ENCODE data around the gene SNX25.

The SNX25 gene

DNA sequence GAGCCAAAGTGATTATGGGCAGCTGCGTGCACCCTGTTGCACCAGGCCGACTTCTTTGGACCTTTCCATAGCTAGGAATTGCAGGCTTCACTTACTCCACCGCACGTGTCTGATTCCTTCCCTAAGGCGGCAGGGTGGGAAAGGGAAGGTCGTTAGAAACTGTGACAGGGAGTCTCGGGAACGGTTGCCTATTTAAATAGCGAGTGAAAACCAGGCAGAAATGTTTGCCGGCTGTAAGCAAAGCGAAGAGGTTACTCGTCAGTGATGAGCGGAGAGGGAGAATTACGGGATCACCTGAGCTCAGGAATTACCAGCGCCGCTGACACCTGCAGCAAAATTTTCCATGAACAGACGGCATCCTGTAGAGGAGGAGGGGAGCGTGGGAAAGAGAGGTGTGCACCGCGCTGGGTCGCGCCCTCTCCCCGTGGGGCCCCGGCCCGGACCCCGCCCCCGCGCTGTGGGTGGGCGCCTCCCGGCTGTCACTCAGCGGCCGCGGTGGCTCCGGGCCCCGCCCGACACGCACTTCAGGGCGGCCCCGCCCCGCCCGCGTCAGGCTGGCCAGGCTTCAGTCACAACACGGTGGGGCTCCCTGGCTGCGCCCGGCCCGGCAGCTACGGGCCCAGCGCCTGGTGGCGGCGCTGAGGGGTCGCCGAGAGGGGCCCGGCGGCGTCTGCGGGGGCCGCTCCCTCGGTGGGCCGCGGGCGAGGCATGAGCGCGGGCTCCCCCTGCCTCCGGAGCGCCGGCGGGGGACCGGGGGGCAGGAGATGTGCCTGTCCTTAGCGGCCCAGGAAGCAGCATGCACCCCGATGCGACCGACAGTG is at the start of gene SNX25:
Gene SNX25, plus strand, starts transcription at position 568 of the 821 bp plus-strand sequence. Its CDS starts 229 bp downstream, at position 797.
- Mint-ChIP-seq H3K9me3 (no peaks in the 10 kb centered on the region), H3K36me3 (peaks cover 7% of the 10 kb centered on the region), H3K4me3 (peak within 1 kb of the TSS; percentile 92), H3K4me1 (peaks cover 50% of the 10 kb centered on the region), H3K27me3 (peaks cover 19% of the 10 kb centered on the region), H3K27ac (peak within 1 kb of the TSS; percentile 88)
- CTCF ChIA-PET = interaction anchor here (1.3 kb wide), 1 partner anchor 25 kb away, joined by 3 read pairs; no protein-coding TSS in a partner anchor
- peak; percentile 90 for DNase-seq

- CTCF ChIA-PET = no interaction called here
- H3K4me1 Mint-ChIP-seq = peaks cover 17% of the 10 kb centered on the region
- peaks cover 11% of the 10 kb centered on the region for H3K27me3 Mint-ChIP-seq
- DNase-seq = peak; percentile 27
- H3K4me3 Mint-ChIP-seq = peak overlapping the region; percentile 22
- no peaks in the 10 kb centered on the region for H3K9me3 Mint-ChIP-seq
- H3K36me3 Mint-ChIP-seq = peaks cover 56% of the 10 kb centered on the region
- H3K27ac Mint-ChIP-seq = peak overlapping the region; percentile 43
These were observed 43.8 kb upstream of the SNX25 start for GRCh38 chr4:185165605-185166063.

- Mint-ChIP-seq H3K9me3 (no peaks in the 10 kb centered on the region), H3K4me1 (peaks cover 17% of the 10 kb centered on the region), H3K27me3 (peaks cover 11% of the 10 kb centered on the region), H3K36me3 (peaks cover 50% of the 10 kb centered on the region), H3K27ac (no peak overlapping the region), H3K4me3 (no peak overlapping the region)
- CTCF ChIA-PET = interaction anchor here (1.1 kb wide), 1 partner anchor 17 kb away, joined by 3 read pairs; no protein-coding TSS in a partner anchor
- no peak for DNase-seq
These were observed 42.2 kb upstream of the SNX25 start for GRCh38 chr4:185167234-185167633.

DNA sequence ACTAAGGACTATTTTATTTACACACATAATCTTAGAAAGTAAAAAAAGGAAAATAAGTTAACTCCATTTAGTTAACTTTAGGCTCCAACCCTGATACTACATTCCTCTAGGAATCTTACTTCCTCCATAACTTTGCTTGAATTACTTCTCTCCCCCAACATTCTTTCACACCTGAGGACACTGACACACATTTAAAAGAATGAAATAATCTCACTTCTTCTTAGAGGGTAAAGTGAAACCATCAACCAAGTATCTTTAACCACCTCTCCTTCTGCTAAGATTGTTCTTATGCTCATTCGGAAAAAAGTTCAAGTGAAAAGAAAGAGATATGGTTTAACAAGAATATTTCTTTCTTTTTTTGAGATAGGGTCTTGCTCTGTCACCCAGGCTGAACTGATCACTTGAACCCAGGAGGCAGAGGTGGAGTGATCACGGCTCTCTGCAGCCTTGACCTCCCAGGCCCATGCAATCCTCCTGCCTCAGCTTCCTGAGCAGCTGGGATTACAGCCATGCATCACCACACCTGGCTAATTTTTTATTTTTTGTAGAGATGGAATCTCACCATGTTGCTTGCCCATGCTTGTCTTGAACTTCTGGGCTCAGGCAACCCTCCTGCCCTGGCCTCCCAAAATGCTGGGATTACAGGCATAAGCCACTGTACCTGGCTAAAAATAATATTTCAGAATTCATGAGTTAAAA is 37.9 kb upstream of the SNX25 start:
- peaks cover 49% of the 10 kb centered on the region for H3K36me3 Mint-ChIP-seq
- H3K4me3 Mint-ChIP-seq = no peak overlapping the region
- CTCF ChIA-PET = no interaction called here

GRCh38 chr4:185179488-185179887 is 29.9 kb upstream of the SNX25 start:
- H3K27ac Mint-ChIP-seq = no peak overlapping the region
- CTCF ChIA-PET = no interaction called here
- no peaks in the 10 kb centered on the region for H3K27me3 Mint-ChIP-seq
- H3K4me1 Mint-ChIP-seq = peaks cover 8% of the 10 kb centered on the region
- H3K36me3 Mint-ChIP-seq = peaks cover 14% of the 10 kb centered on the region
- no peak for DNase-seq
- H3K9me3 Mint-ChIP-seq = no peaks in the 10 kb centered on the region
- H3K4me3 Mint-ChIP-seq = no peak overlapping the region

More for the DNA sequence above, 37.9 kb upstream of the SNX25 start:
- no peaks in the 10 kb centered on the region for H3K9me3 Mint-ChIP-seq
- no peak for DNase-seq
- H3K4me1 Mint-ChIP-seq = no peaks in the 10 kb centered on the region
- H3K27ac Mint-ChIP-seq = no peak overlapping the region
- no peaks in the 10 kb centered on the region for H3K27me3 Mint-ChIP-seq

- Mint-ChIP-seq H3K4me3 (no peak overlapping the region), H3K9me3 (no peaks in the 10 kb centered on the region), H3K4me1 (peaks cover 10% of the 10 kb centered on the region), H3K36me3 (peaks cover 8% of the 10 kb centered on the region), H3K27me3 (no peaks in the 10 kb centered on the region), H3K27ac (no peak overlapping the region)
- no peak for DNase-seq
- CTCF ChIA-PET = interaction anchor here (0.8 to 2.4 kb wide), 4 partner anchors 25 to 158 kb away, joined by 3 to 22 read pairs (median 6); no protein-coding TSS in a partner anchor
These were observed 27.2 kb upstream of the SNX25 start for GRCh38 chr4:185182239-185182638.

- Mint-ChIP-seq H3K4me1 (peaks cover 7% of the 10 kb centered on the region), H3K27ac (no peak overlapping the region), H3K27me3 (no peaks in the 10 kb centered on the region), H3K9me3 (no peaks in the 10 kb centered on the region), H3K4me3 (no peak overlapping the region), H3K36me3 (peaks cover 13% of the 10 kb centered on the region)
- CTCF ChIA-PET = interaction anchor here (0.6 to 2.4 kb wide), 26 partner anchors 8 to 438 kb away, joined by 3 to 22 read pairs (median 4); partner anchors contain the start of gene SLC25A4
- peak; percentile 84 for DNase-seq
These were observed 25.6 kb upstream of the SNX25 start for GRCh38 chr4:185183622-185184281.

DNA sequence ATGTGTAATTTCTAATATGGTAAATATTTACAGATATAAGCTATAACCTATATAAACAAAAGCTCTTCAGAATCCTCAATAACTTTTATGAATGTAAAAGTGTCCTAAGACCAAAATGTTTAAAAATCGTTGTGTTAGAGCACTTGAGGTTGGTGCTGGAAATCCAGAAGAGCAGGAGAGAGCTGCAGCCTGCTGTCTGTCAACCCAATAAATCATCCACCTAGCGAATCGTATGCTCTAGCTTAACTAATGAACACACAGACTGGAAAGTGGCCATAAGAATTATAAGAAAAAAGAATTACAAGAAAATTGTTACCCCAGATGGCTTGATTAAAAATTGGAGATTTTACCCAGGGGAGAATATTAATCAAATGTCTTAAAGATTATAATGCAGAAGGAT is 22.6 kb upstream of the SNX25 start:
- Mint-ChIP-seq H3K27ac (no peak overlapping the region), H3K27me3 (no peaks in the 10 kb centered on the region), H3K4me3 (no peak overlapping the region), H3K4me1 (peaks cover 2% of the 10 kb centered on the region), H3K9me3 (no peaks in the 10 kb centered on the region), H3K36me3 (peaks cover 24% of the 10 kb centered on the region)
- DNase-seq = no peak
- CTCF ChIA-PET = interaction anchor here (0.8 to 2.1 kb wide), 3 partner anchors 10 to 1344 kb away, joined by 3 to 6 read pairs (median 3); no protein-coding TSS in a partner anchor

DNA sequence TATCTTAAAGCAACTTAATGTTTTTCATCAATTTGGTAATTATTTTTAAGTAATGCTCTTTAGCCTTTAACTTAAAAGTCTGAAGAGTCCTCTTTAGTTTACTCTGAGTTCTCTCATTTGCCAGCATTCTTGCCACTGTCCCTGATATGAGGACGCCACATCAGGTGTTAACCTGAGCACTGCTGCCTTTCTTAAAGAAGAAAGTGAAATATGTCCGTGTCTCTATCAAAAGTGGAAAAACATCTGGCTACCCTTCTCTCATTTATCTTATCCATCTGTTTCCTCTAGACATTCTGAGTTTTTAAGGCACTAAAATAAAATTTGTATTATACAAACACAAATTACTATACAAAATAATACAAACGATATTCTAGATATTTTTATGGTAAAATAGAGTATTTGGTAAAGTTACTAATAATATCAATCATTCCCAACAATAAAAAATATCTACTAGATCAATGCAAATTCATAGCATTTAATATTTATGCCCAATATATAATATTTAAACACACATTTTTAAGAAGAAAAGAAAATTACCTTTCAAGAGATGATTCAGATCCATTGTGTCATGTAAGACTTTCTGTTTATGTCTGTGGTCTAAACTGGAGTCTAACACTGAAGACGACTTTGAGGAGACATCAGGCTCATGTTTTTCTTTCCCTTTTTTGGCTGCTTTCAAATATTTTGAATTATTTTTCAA is 19.6 kb upstream of the SNX25 start:
- H3K27me3 Mint-ChIP-seq = no peaks in the 10 kb centered on the region
- H3K4me3 Mint-ChIP-seq = no peak overlapping the region
- H3K27ac Mint-ChIP-seq = no peak overlapping the region
- H3K4me1 Mint-ChIP-seq = peaks cover 8% of the 10 kb centered on the region
- CTCF ChIA-PET = no interaction called here
- H3K9me3 Mint-ChIP-seq = no peaks in the 10 kb centered on the region
- DNase-seq = no peak
- peaks cover 24% of the 10 kb centered on the region for H3K36me3 Mint-ChIP-seq

DNA sequence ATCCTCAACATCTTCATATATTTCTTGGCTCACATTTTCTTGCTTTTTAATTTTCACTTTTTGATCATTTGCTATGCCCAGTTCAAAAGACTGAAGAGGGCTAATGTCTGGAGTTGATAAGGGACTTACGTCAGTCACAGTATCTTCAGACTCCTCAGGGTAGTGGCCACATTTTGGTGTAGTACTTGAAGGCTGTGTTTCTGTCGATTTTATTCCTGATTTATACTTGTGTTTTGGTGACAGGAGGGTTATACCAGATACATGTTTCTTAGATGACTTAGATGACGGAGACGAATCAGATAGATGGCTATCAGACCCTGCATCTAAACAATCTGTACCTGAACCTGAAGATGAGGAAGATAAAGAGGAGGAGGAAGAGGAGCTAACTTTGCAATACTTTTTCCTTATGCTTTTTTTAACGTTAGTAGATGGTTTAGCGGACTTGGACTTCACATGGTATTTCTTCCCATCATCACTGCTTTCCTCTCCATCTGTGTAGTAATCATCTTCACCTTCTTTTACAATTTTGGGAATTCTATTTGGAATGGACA is 19.0 kb upstream of the SNX25 start:
- Mint-ChIP-seq H3K27me3 (no peaks in the 10 kb centered on the region), H3K36me3 (peaks cover 28% of the 10 kb centered on the region), H3K4me3 (no peak overlapping the region), H3K4me1 (peaks cover 8% of the 10 kb centered on the region), H3K9me3 (no peaks in the 10 kb centered on the region), H3K27ac (no peak overlapping the region)
- CTCF ChIA-PET = no interaction called here
- no peak for DNase-seq

- no peaks in the 10 kb centered on the region for H3K27me3 Mint-ChIP-seq
- H3K27ac Mint-ChIP-seq = no peak overlapping the region
- CTCF ChIA-PET = interaction anchor here (0.7 kb wide), 1 partner anchor 8 kb away, joined by 3 read pairs; no protein-coding TSS in a partner anchor
- peaks cover 29% of the 10 kb centered on the region for H3K36me3 Mint-ChIP-seq
- DNase-seq = no peak
- no peaks in the 10 kb centered on the region for H3K9me3 Mint-ChIP-seq
- no peak overlapping the region for H3K4me3 Mint-ChIP-seq
- H3K4me1 Mint-ChIP-seq = peaks cover 8% of the 10 kb centered on the region
These were observed 17.3 kb upstream of the SNX25 start for GRCh38 chr4:185192059-185192458.

DNA sequence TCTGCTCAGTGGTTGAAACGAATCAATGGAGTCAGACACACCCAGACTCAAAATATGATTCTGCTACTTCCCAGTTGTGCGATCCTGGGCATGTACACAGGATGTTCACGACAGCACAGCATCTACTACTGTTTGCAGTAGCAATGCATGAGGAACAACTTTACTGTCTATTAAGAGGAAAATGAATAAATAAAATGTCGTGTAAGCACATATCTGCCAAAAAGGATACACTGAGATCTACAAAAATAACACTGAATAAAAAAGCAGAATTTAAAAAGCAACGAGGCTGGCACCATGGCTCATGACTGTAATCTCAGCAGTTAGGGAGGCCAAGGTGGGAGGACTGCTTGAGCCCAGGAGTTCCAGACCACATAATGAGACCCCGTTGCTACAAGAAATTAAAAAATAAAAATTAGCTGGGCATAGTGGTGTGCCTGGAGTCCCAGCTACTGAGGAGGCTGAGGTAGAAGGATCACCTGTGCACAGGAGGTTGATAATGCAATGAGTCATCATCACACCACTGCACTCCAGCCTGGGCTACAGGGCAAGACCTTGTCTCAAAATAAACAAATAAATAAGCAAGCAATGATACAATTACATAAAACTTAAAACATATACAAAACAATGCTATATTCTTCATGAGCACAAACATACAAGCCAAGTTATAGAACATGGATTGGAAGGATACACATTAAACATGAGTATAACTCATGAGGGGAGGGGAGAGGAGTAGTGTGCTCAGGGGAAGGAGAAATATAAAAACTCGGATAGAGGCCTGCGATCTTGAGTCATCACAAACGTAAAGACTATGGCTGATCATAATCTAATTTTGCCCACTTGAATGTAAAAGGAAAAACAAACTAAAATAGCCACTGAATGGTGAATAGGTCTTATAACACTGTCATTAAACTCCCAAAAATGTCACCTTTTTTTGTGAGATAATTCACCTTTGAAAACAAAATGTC is 14.2 kb upstream of the SNX25 start:
- H3K4me1 Mint-ChIP-seq = peaks cover 11% of the 10 kb centered on the region
- H3K9me3 Mint-ChIP-seq = no peaks in the 10 kb centered on the region
- no peaks in the 10 kb centered on the region for H3K27me3 Mint-ChIP-seq
- no peak for DNase-seq
- peaks cover 23% of the 10 kb centered on the region for H3K36me3 Mint-ChIP-seq
- CTCF ChIA-PET = interaction anchor here (1.2 to 2.5 kb wide), 2 partner anchors 11 kb away, joined by 4 to 16 read pairs; no protein-coding TSS in a partner anchor
- H3K27ac Mint-ChIP-seq = no peak overlapping the region
- H3K4me3 Mint-ChIP-seq = no peak overlapping the region
